ENCODE data around the gene ROS1. TPM values are rescaled to one million over a fixed set of nuclear protein-coding genes. Genes with fewer than 3 reads are reported as not detected.
"Not testable (repeated sequence)": the region's sequence is repeated elsewhere in the genome, so short reads cannot be mapped to it uniquely, and the experiment has no call there.

The ROS1 gene
- total RNA-seq, 6 experiments from 2014 or later, result 0.07 to 0.12 (median 0.07) TPM; not detected in 3

GRCh38 chr6:117262799-117263198, 162.9 kb downstream of the ROS1 start:
- 22% methylated on average over 8 of the region's 8 CpGs for WGBS (ENCODE audit: insufficient coverage, low coverage, low lambda C conversion rate, missing lambda C conversion rate)
- no peak for DNase-seq
- no peak for ATAC-seq
- Histone ChIP-seq H3K27ac (no peak overlapping the region), H3K36me3 (no peaks in the 10 kb centered on the region), H3K9me3 (no peaks in the 10 kb centered on the region), H3K4me1 (peaks cover 0 to 18% (median 4%) of the 10 kb centered on the region in 4 donors), H3K4me3 (no peak overlapping the region), H3K27me3 (peaks cover 5 to 40% of the 10 kb centered on the region in 2 donors)
- no peak for TF ChIP-seq POLR2A (IDR thresholded peaks at IDR 0.05)
- no peak for TF ChIP-seq CTCF (IDR thresholded peaks at IDR 0.05)
- intact Hi-C loops (cut with DNase I), result no loop called here

DNA sequence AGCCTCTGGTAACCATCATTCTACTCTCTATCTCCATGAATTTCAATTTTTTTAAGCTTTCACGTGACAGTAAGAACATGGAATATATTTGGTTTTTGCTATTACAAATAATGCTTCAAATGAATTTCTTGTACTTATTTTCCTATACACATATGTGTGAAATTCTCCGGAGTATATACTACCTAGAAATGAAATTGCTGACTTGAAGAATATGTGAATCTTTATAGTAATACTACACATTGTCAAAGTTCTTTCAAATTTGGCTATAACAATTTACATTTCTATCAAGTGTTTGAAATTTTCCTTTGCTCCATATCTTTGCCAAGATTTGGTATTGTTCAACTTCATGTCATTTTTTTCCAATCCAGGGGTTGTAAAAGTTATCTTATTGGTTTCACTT, 172.0 kb downstream of the ROS1 start:
- 47% methylated on average over 2 of the region's 2 CpGs for WGBS (ENCODE audit: insufficient coverage, low coverage, low lambda C conversion rate, missing lambda C conversion rate)
- ATAC-seq (no peak), DNase-seq (no peak)
- Histone ChIP-seq H3K4me1 (no peaks in the 10 kb centered on the region), H3K9me3 (no peaks in the 10 kb centered on the region), H3K36me3 (no peaks in the 10 kb centered on the region), H3K27me3 (no peaks in the 10 kb centered on the region), H3K27ac (no peak overlapping the region), H3K4me3 (no peak overlapping the region)
- TF ChIP-seq CTCF (IDR thresholded peaks at IDR 0.05) (no peak), POLR2A (IDR thresholded peaks at IDR 0.05) (no peak)
- intact Hi-C loops (cut with DNase I), result no loop called here

DNA sequence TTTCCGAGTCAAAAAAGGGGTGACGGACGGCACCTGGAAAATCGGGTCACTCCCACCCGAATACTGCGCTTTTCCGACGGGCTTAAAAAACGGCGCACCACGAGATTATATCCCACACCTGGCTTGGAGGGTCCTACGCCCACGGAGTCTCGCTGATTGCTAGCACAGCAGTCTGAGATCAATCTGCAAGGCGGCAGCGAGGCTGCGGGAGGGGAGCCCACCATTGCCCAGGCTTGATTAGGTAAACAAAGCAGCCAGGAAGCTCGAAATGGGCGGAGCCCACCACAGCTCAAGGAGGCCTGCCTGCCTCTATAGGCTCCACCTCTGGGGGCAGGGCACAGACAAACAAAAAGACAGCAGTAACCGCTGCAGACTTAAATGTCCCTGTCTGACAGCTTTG, 180.8 kb downstream of the ROS1 start:
- ATAC-seq; H3K27me3 ChIP-seq; H3K36me3 ChIP-seq; H3K4me1 ChIP-seq; H3K9me3 ChIP-seq; H3K4me3 ChIP-seq; H3K27ac ChIP-seq; intact Hi-C loops (cut with DNase I); DNase-seq: not testable (repeated sequence)
- no CpG with 5 or more reads among the region's 20 CpGs for WGBS (ENCODE audit: insufficient coverage, low coverage, low lambda C conversion rate, missing lambda C conversion rate)

- H3K27me3 ChIP-seq; H3K27ac ChIP-seq; ATAC-seq; H3K9me3 ChIP-seq; H3K4me1 ChIP-seq; DNase-seq; H3K36me3 ChIP-seq; H3K4me3 ChIP-seq; intact Hi-C loops (cut with DNase I): not testable (repeated sequence)
- WGBS (ENCODE audit: insufficient coverage, low coverage, low lambda C conversion rate, missing lambda C conversion rate), result 65% methylated on average over 5 of the region's 13 CpGs
Measured at GRCh38 chr6:117244571-117244970, 181.2 kb downstream of the ROS1 start.

Small RNA genes within 50 kb of the gene (small RNA-seq; reads per million reads assigned to genes)
- gene RN7SKP18 (0 reads per million in 2 experiments), gene RNU6-253P (0 reads per million in 2 experiments)

Other genes with a start within 250 kb of the ROS1 start
- not detected for gene VGLL2, start 160.4 kb downstream of the ROS1 start, total RNA-seq
- gene DCBLD1, start 56.7 kb upstream of the ROS1 start, total RNA-seq, result 10 to 100 TPM in 4 of 6 experiments, 1 to 10 TPM in 2; 7.6 to 22.8 (median 10.8) TPM
- gene GOPC, start 176.6 kb upstream of the ROS1 start, total RNA-seq, result 10 to 100 TPM in 3 of 6 experiments, 1 to 10 TPM in 3; 8.3 to 10.7 (median 10.1) TPM
- 10 to 100 TPM; 19.6 to 23.4 (median 21.0) TPM for gene NUS1, start 249.5 kb upstream of the ROS1 start, total RNA-seq

Measured in right lobe of liver (tissue), 6 donors.